Neuronal stem cell (in vitro differentiated cells): ENCODE data around the gene CCDC74A.
"Not testable (repeated sequence)": the region's sequence is repeated elsewhere in the genome, so short reads cannot be mapped to it uniquely, and the experiment has no call there.

Experiments used
- DNase-seq: peaks from one replicate; pipeline ENCODE4 v3.0.0-alpha.2; 2013; ENCODE audit warnings: low spot score
- H2AFZ ChIP-seq: one replicate; pipeline ENCODE4 v1.6.1; 2013; ENCODE audit warnings: mild to moderate bottlenecking, low read length, inconsistent platforms
- H2AK5ac ChIP-seq: 2 replicates; pipeline ENCODE4 v1.6.1; 2013; ENCODE audit warnings: low read depth, mild to moderate bottlenecking, inconsistent platforms, low read length, moderate library complexity, mixed read lengths
- H2BK120ac ChIP-seq: 2 replicates; pipeline ENCODE4 v1.6.1; 2013; ENCODE audit warnings: low read depth, mild to moderate bottlenecking, inconsistent platforms, low read length, moderate library complexity, mixed read lengths
- H2BK12ac ChIP-seq: one replicate; pipeline ENCODE4 v1.6.1; 2013; ENCODE audit warnings: low read length, inconsistent platforms
- H2BK15ac ChIP-seq: 2 replicates; pipeline ENCODE4 v1.6.1; 2013; ENCODE audit warnings: mild to moderate bottlenecking, low read length, inconsistent platforms, mixed read lengths
- H2BK5ac ChIP-seq: one replicate; pipeline ENCODE4 v1.6.1; 2013; ENCODE audit warnings: inconsistent platforms, mild to moderate bottlenecking, low read length, moderate library complexity
- H3K14ac ChIP-seq: one replicate; pipeline ENCODE4 v1.6.1; 2013; ENCODE audit warnings: low read length, inconsistent platforms
- H3K18ac ChIP-seq: 2 replicates; pipeline ENCODE4 v1.6.1; 2013; ENCODE audit warnings: low read length, inconsistent platforms
- H3K23ac ChIP-seq: 2 replicates; pipeline ENCODE4 v1.6.1; 2013; ENCODE audit warnings: low read depth, mild to moderate bottlenecking, mixed read lengths, low read length, inconsistent platforms; ENCODE audit not compliant: poor library complexity
- H3K27ac ChIP-seq: replicated peaks from 3 replicates; pipeline ENCODE4 v1.5.1; 2013; ENCODE audit warnings: low read length, inconsistent platforms
- H3K27me3 ChIP-seq, 3 experiments: 2 replicates each; pipeline ENCODE4 v1.6.1; 2013; ENCODE audit warnings: low read length in 3 of 3, mild to moderate bottlenecking in 2 of 3, inconsistent platforms in 1 of 3, low read depth in 1 of 3, mixed read lengths in 1 of 3, moderate library complexity in 1 of 3; ENCODE audit not compliant: control insufficient read depth in 3 of 3, insufficient read depth in 3 of 3
- H3K36me3 ChIP-seq, 2 donors: replicated peaks in 1 of 2; 2 replicates each; pipeline ENCODE4 v1.6.1; 2013; ENCODE audit warnings: low read length in 2 of 2; ENCODE audit not compliant: control insufficient read depth in 2 of 2, insufficient read depth in 2 of 2
- H3K4ac ChIP-seq: 2 replicates; pipeline ENCODE4 v1.6.1; 2013; ENCODE audit warnings: inconsistent platforms, mild to moderate bottlenecking, low read length, moderate library complexity
- H3K4me1 ChIP-seq, 2 donors: 1 replicate in 1 of 2; 2 replicates in 1 of 2; pipeline ENCODE4 v1.6.1; 2013; ENCODE audit warnings: low read length in 2 of 2, low read depth in 1 of 2; ENCODE audit not compliant: control insufficient read depth in 2 of 2, insufficient read depth in 1 of 2
- H3K4me2 ChIP-seq: one replicate; pipeline ENCODE4 v1.6.1; 2013; ENCODE audit warnings: mild to moderate bottlenecking, low read length, inconsistent platforms; ENCODE audit not compliant: insufficient read depth, poor library complexity, severe bottlenecking
- H3K4me3 ChIP-seq, 2 donors: 2 replicates each; pipeline ENCODE4 v1.5.1; 2013; ENCODE audit warnings: low read length in 2 of 2, mild to moderate bottlenecking in 2 of 2, inconsistent platforms in 1 of 2, moderate library complexity in 1 of 2
- H3K79me1 ChIP-seq: one replicate; pipeline ENCODE4 v1.6.1; 2013; ENCODE audit warnings: low read depth, mild to moderate bottlenecking, inconsistent platforms, low read length, moderate library complexity
- H3K9ac ChIP-seq: one replicate; pipeline ENCODE4 v1.6.1; 2013; ENCODE audit warnings: mild to moderate bottlenecking, low read depth, low read length, inconsistent platforms; ENCODE audit not compliant: poor library complexity
- H3K9me3 ChIP-seq, 2 donors: replicated peaks in 1 of 2; 2 replicates each; pipeline versions ENCODE3 to v1.6.1; 2013; ENCODE audit warnings: low read length in 2 of 2, mild to moderate bottlenecking in 2 of 2, inconsistent platforms in 1 of 2, low read depth in 1 of 2, mixed read lengths in 1 of 2, moderate library complexity in 1 of 2; ENCODE audit not compliant: control insufficient read depth in 2 of 2, insufficient read depth in 1 of 2
- H4K8ac ChIP-seq: one replicate; pipeline ENCODE4 v1.6.1; 2013; ENCODE audit warnings: low read depth, mild to moderate bottlenecking, inconsistent platforms, low read length, moderate library complexity
- H4K91ac ChIP-seq: one replicate; pipeline ENCODE4 v1.6.1; 2013; ENCODE audit warnings: low read length, low read depth, mild to moderate bottlenecking, inconsistent platforms; ENCODE audit not compliant: poor library complexity
- WGBS, 2 donors: extraction: QIAGEN DNeasy Blood & Tissue Kit; methylation state at CpG; one replicate each; pipeline ENCODE4 v1.1.7; 2013; ENCODE audit warnings: missing lambda C conversion rate in 2 of 2, mixed read lengths in 1 of 2; ENCODE audit not compliant: insufficient read length in 2 of 2, insufficient replicate concordance in 1 of 2; ENCODE audit errors: extremely low coverage in 2 of 2; 5-methylcytosine and 5-hydroxymethylcytosine counted together

Gene CCDC74A

DNA sequence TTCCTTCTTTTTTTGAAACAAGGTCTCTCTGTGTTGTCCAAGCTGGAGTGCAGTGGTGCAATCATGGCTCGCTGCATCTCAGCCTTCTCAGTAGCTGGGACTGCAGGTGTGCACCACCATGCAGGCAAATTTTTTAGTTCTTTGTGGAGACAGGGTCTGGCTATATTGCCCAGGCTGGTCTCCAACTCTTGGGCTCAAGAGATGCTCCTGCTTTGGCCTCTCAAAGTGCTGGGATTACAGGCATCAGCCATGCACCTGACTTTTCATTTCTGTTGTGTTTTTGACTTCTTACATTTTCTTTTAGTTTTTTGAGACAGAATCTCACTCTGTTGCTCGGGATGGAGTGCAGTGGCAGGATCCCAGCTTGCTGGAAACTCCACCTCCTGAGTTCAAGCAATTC, 2.4 kb upstream of the CCDC74A start:
- H3K9me3 ChIP-seq, H3K27me3 ChIP-seq, H3K4ac ChIP-seq, H2AFZ ChIP-seq, H3K4me2 ChIP-seq, H3K14ac ChIP-seq, H2AK5ac ChIP-seq, H3K18ac ChIP-seq, H3K9ac ChIP-seq, H4K91ac ChIP-seq, DNase-seq, H3K4me3 ChIP-seq, H3K79me1 ChIP-seq, H3K23ac ChIP-seq, H2BK120ac ChIP-seq, H3K4me1 ChIP-seq, H2BK15ac ChIP-seq, H3K27ac ChIP-seq, H2BK5ac ChIP-seq, H2BK12ac ChIP-seq, H4K8ac ChIP-seq: not testable (repeated sequence)
- H3K36me3 ChIP-seq = peaks cover 2 to 14% of the 10 kb centered on the region in 2 donors
- no CpG with 5 or more reads among the region's 2 CpGs for WGBS, 2 donors

GRCh38 chr2:131528981-131529863, 1.5 kb downstream of the CCDC74A start:
- H4K8ac ChIP-seq, H2AFZ ChIP-seq, H2BK12ac ChIP-seq, H3K79me1 ChIP-seq, H3K36me3 ChIP-seq, H3K27me3 ChIP-seq, H3K23ac ChIP-seq, H3K18ac ChIP-seq, H3K27ac ChIP-seq, H3K4me3 ChIP-seq, DNase-seq, H2BK5ac ChIP-seq, H2BK120ac ChIP-seq, H3K4me1 ChIP-seq, H3K9me3 ChIP-seq: not testable (repeated sequence)
- no CpG with 5 or more reads among the region's 26 CpGs for WGBS, 2 donors
- Histone ChIP-seq H3K4ac (peak overlapping the region; percentile 37), H3K4me2 (peak overlapping the region; percentile 18), H2AK5ac (peak overlapping the region; percentile 86), H4K91ac (peak overlapping the region; percentile 72), H3K14ac (peak overlapping the region; percentile 94), H2BK15ac (peak overlapping the region; percentile 67), H3K9ac (peak overlapping the region; percentile 70)

GRCh38 chr2:131529864-131530445, 2.3 kb downstream of the CCDC74A start:
- not testable (repeated sequence) for H3K18ac ChIP-seq, H2AFZ ChIP-seq, H3K27ac ChIP-seq, H3K14ac ChIP-seq, H2BK120ac ChIP-seq, H3K79me1 ChIP-seq, H3K4me3 ChIP-seq, H3K36me3 ChIP-seq, H2BK15ac ChIP-seq, H3K4me2 ChIP-seq, H2BK12ac ChIP-seq, H3K4ac ChIP-seq, H3K27me3 ChIP-seq, H2AK5ac ChIP-seq, H4K8ac ChIP-seq, H3K23ac ChIP-seq, H3K9me3 ChIP-seq, H2BK5ac ChIP-seq, H3K4me1 ChIP-seq, DNase-seq, H4K91ac ChIP-seq
- H3K9ac ChIP-seq = peak overlapping the region; percentile 30
- no CpG with 5 or more reads among the region's 5 CpGs for WGBS, 2 donors

GRCh38 chr2:131530626-131531344, 3.1 kb downstream of the CCDC74A start:
- not testable (repeated sequence) for H3K4me3 ChIP-seq, H3K18ac ChIP-seq, H3K27ac ChIP-seq, H3K4me1 ChIP-seq, H2BK15ac ChIP-seq, H3K36me3 ChIP-seq, H2AK5ac ChIP-seq, H3K79me1 ChIP-seq, H2BK12ac ChIP-seq, H3K27me3 ChIP-seq, H3K23ac ChIP-seq, H2BK5ac ChIP-seq, DNase-seq, H3K4me2 ChIP-seq, H3K14ac ChIP-seq, H3K4ac ChIP-seq, H3K9me3 ChIP-seq, H4K8ac ChIP-seq, H2BK120ac ChIP-seq, H3K9ac ChIP-seq, H4K91ac ChIP-seq, H2AFZ ChIP-seq
- WGBS, 2 donors = no CpG with 5 or more reads among the region's 22 CpGs
